SH-SY5Y (cell line): ENCODE measurements around the gene SOS1.

Experiments
- GATA2 ChIP-seq: IDR thresholded peaks from 2 replicates; pipeline ENCODE4 v1.6.1; 2011; ENCODE audit warnings: mild to moderate bottlenecking, low read depth, low read length
- GATA3 ChIP-seq: IDR thresholded peaks from 2 replicates; pipeline ENCODE4 v1.6.1; 2011; ENCODE audit warnings: low read depth, mild to moderate bottlenecking, low read length, moderate library complexity

DNA sequence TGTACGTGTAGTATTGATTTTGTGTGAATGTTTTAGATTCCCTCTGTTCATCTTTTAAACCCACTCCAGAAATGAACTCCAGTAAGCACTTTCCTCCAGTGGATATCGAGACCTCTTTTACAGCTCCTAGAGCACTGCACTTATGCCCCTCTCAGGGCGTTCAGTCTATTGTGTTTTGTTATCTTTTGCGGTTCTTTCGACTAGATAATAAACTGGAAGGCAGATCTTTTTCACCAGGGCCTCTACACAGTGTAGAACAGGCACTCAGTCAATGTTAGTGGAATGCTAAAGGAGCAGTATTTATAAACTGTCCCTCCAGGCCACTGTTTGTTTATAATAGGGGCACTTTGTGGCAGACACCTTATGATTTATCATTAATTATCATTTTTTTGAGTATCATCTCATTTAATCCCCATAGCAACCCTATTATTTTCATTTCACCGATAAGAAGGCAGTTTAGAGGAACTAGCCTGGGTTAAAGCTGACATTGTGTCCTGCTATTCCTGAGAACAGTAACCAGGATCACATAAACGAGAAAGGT, 742 bp upstream of the SOS1 start:
- no peak for TF ChIP-seq GATA3
- TF ChIP-seq GATA2, result no peak
